Stimulated activated CD8-positive, alpha-beta memory T cell treated with anti-CD3 and anti-CD28 coated beads, Interleukin-7, amount 100 ng/mL, for 4 hours (primary cell): ENCODE data around the gene GPRC5D.

Experiments used
- DNase-seq, 2 donors: peaks; one replicate each; pipeline ENCODE4 v3.0.0-alpha.2; 2020; ENCODE audit warnings: low read depth in 2 of 2

The GPRC5D gene

GRCh38 chr12:12908252-12908651 is 43.7 kb downstream of the GPRC5D start:
- DNase-seq = no peak

DNA sequence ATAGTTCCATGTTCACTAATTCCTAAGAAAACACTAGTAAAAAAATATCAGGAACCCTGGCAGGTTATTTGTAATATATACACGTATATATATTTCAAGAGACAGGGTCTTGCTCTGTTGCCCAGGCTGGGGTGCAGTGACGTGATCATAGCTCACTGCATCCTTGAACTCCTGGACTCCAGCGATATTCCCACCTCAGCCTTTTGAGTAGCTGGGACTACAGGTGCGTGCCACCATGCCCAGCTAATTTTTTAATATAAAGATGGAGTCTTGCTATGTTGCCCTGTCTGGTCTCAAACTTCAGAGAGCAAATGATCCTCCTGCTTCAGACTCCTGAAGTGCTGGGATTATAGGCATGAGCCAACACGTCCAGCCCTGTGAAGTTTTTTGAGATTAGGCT is 44.4 kb downstream of the GPRC5D start:
- DNase-seq = no peak

DNA sequence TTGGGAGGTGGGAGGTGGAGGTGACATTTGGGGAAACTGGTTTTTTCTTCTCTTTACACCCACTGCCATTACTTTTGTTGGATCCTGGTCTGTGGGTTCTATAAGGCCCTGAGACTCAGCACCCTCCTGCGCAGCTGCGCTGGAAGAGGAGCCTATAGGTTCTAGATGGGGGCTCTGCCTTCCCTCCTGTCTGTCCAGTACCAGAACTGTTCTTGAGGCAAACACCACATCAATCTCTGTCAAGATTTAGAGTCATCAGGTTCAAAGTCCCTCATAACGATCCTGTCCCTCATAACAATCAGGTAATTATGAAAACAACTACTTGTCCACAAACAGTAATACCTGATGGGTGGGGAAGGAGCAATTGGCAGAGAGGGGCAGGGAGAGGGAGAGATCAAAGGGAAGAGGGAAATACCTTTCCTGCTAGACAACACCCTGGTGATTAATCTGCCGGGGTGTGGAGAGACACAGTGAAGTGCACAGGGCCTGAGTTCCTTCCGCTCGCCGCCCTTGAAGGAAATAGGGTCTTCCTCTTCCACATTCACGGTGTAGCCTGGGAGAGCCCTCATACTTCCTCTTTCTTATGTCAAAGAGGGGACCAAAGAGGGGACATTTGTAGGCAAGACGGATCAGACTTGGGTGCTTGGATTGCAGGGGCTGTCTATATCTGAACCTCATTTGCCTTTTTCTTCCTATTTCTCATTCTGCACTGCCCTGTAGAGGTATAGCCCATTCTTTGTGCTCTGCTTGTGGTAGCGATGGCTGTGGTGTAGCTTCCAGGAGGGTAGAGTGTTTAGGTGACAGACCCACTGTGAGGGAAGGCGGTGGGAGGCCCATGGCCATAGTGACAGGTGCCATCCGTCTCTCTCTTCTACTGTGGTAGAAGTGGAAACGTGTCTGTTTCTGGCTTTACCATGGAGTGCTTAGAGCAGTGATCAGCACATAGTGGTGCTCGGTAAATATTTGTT is 48.0 kb downstream of the GPRC5D start:
- DNase-seq = no peak

DNA sequence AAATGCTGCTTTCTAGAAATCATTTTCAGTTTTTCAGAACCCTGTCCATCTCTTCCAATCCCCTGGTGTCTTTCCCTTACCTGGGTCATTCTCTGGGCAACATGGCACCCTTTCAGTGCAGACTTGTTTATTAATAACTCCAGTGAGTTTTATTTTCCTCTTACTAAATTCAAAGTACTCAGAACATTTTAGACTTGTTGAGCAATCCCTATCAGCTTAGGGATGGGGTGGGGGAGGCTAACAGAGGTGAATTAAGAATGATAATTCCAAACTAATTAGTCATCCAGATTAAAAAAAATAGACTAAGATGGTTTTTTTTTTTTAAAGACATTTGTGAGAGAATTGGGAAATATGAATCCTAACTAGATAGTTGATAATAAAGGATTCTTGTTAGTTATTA is 49.9 kb downstream of the GPRC5D start:
- no peak for DNase-seq

- no peak for DNase-seq
Measured at GRCh38 chr12:12901158-12901791, 50.7 kb downstream of the GPRC5D start.

DNA sequence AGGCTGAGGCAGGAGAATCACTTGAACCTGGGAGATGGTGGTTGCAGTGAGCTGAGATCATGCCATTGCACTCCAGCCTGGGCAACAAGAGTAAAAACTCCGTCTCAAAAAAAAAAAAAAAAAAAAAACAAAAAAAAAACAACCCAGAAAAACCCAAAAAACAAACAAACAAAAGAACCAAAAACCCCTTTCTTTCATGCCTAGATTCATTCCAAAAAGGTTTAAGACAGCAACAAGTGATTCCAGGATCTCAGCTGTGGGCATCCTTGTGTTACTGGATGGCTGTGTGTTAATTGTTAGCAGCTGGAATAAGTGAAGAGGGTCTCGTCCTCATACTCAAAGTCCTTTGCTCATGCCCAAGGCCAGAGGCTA is 51.2 kb downstream of the GPRC5D start:
- no peak for DNase-seq

- DNase-seq = no peak
Measured at GRCh38 chr12:12899530-12900380, 52.2 kb downstream of the GPRC5D start.

DNA sequence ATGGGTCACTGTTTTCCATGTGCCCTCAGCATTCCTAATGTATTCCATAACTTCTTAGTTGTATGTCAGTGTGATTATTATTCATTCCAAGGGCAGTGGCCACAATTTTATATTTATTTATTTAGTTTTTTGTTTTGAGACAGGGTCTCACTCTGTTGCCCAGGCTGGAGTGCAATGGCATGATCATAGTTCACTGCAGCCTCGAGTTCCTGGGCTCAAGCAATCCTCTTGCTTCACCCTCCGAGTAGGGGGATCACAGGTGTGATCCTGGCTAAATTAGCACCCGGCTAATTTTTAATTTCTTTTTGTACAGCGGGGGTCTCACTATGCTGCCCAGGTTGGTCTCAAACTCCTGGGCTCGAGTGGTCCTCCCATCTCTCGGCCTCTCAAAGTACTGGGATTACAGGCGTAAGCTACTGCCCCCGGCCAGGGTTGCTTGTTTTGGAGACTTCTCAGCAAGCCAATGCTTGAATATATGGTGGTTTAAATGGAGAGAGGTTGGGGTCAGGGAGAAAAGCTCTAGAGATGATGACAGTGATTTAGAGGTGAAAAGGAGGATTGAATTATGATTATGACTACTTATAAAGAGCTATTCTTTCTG is 53.0 kb downstream of the GPRC5D start:
- no peak for DNase-seq

DNA sequence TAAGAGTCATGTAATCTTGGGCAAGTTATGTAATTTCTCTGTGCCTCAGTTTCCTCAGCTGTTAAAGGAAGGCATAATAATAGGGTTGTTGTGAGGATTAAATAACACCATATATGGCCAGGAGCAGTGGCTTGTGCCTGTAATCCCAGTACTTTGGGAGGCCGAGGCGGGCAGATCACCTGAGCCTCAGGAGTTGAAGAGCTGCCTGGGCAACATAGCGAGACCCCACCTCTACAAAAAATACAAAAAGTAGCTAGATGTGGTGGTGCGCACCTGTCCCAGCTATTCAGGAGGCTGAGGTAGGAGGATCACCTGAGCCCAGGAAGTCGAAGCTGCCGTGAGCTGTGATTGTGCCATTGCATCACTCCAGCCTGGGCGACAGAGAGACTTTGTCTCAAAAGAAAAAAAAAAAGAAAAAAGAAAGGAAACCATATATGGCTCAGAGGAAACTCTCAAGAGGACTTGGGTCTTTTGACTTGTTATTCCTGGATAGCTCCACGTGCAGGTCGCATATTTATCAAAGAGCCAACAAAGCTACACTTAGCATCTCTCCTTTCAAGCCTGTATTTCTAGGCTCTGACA is 53.7 kb downstream of the GPRC5D start:
- no peak for DNase-seq

GRCh38 chr12:12897302-12897701 is 54.7 kb downstream of the GPRC5D start:
- DNase-seq = no peak

DNA sequence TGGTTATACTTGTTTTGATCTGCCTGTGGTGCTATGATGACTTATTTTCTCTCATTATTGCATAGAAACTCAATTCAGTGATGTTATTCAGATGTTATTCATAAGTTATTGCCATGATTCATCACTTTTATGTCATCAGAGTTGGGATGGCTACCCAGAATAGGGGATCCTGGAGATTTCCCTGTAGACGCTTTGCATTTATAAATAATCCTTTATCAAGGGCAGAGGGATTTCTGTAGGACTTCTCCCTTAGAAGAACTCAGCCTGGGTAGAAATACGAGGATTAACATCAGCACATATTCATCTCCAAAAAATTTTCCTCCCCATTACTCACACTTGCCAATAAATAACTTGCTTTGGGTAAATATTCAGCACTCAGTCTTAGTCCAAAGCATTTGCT is 55.7 kb downstream of the GPRC5D start:
- DNase-seq = no peak

DNA sequence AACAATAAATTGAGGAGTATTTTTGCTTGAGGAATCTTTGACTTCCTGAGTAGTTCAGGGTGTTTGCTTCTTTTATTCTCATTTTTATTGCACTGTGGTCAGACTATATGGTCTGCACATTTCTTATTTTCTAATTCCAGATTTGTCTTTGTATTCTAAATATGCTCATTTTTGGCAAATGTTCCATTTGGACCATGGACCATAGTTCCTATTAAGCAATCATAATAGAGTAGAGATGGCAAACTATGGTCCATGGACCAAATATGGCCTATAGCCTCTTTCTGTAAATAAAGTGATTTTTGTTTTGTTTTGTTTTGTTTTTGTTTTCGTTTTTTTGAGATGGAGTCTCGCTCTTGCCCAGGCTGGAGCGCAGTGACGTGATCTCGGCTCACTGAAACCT is 58.5 kb downstream of the GPRC5D start:
- no peak for DNase-seq

DNA sequence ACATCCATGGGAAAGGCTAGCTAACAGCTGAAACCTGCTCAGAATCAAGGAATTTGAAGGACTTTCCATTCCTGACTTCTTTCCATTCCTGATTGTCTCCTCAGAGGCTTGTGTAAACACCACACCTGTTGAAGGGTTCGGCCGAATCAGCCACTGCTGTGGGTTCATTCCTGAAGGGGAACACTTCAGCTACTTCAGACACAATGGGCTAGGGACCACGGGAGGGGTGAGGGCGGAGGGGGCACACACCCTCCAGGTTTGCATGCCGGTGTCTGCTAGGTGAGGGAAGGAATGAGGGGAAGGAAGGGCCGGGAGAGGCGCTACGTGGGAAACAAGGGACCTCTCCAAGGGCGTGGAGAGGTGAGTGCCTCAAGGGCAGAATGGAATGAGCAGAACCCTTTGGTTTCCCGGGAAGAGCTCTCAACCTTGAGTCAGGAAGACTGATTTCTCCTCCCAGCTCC is 59.3 kb downstream of the GPRC5D start:
- DNase-seq = no peak

DNA sequence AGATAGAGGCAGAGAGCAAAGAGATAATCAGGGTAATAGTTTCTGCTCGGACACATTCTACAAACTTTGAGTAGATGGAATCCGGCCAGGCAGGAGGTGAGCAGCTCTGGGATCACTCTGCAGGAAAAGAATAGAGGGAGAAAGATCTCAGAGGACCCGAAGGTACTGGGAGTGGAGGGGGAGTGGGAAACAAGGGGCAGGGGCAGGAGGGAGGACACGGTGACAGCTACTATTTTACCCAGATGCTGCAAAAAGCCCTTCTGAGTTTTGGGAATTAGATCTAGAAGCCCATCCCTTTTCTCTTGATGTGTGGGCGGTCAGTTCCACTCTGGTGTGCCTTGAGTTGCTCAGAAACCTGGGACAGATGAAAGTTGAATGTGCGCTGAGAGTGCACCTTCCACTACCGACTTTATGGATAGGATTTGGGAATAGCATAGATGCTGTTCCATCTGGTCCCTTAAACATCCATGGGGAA is 60.1 kb downstream of the GPRC5D start:
- no peak for DNase-seq

GRCh38 chr12:12891080-12891880 is 60.7 kb downstream of the GPRC5D start, which contains the start of gene GPRC5A:
Gene GPRC5A (plus strand): TSS chr12:12891562. CDS start chr12:12908250, 16,688 bp downstream.
- DNase-seq = no peak
